WTC11 (cell line): ENCODE measurements around the gene TBX5.

ENCODE experiments used
- CTCF ChIP-seq: fragments of 200-600 bp; IDR thresholded peaks from 2 replicates; pipeline ENCODE4 v1.8.0; 2022; ENCODE audit warnings: antibody characterized with exemption
- TEAD4 ChIP-seq: sonication (generic); formaldehyde crosslinking; IDR thresholded peaks from 2 replicates; pipeline ENCODE4 v1.8.0; 2022; ENCODE audit warnings: mild to moderate bottlenecking, missing genetic modification reagents

- TF ChIP-seq TEAD4 (no peak), CTCF (no peak)
These were observed 4.1 kb upstream of the TBX5 start for GRCh38 chr12:114409852-114410600.
